HG02943 (cell line): ENCODE results near the gene MON1B.
"Not testable (repeated sequence)": the region's sequence is repeated elsewhere in the genome, so short reads cannot be mapped to it uniquely, and the experiment has no call there.

Experiments used
- ATAC-seq: cut with Tn5 transposase; IDR thresholded peaks from one replicate; pipeline ENCODE4 v1.9.1; 2021; ENCODE audit warnings: mild to moderate bottlenecking, low read depth, moderate library complexity; ENCODE audit not compliant: unreplicated experiment

The MON1B gene

GRCh38 chr16:77234611-77235010, 43.6 kb downstream of the MON1B start:
- no peak for ATAC-seq

GRCh38 chr16:77236063-77236511, 45.1 kb downstream of the MON1B start:
- peak; percentile 98 for ATAC-seq

GRCh38 chr16:77238593-77238992, 47.6 kb downstream of the MON1B start:
- ATAC-seq = no peak

GRCh38 chr16:77242471-77242870, 51.5 kb downstream of the MON1B start:
- ATAC-seq = not testable (repeated sequence)

GRCh38 chr16:77246150-77246549, 55.2 kb downstream of the MON1B start:
- no peak for ATAC-seq

GRCh38 chr16:77250400-77250799, 59.4 kb downstream of the MON1B start:
- ATAC-seq = no peak
